NCI-H146 treated with DMSO at 0.1 percent for 48 hours (cell line): ENCODE data around the gene PLA2G12A.

Experiments used
- DNase-seq: peaks from one replicate; lab custom pipeline; 2025; ENCODE audit not compliant: unreplicated experiment; lab: John Stamatoyannopoulos, UW

PLA2G12A gene

DNA sequence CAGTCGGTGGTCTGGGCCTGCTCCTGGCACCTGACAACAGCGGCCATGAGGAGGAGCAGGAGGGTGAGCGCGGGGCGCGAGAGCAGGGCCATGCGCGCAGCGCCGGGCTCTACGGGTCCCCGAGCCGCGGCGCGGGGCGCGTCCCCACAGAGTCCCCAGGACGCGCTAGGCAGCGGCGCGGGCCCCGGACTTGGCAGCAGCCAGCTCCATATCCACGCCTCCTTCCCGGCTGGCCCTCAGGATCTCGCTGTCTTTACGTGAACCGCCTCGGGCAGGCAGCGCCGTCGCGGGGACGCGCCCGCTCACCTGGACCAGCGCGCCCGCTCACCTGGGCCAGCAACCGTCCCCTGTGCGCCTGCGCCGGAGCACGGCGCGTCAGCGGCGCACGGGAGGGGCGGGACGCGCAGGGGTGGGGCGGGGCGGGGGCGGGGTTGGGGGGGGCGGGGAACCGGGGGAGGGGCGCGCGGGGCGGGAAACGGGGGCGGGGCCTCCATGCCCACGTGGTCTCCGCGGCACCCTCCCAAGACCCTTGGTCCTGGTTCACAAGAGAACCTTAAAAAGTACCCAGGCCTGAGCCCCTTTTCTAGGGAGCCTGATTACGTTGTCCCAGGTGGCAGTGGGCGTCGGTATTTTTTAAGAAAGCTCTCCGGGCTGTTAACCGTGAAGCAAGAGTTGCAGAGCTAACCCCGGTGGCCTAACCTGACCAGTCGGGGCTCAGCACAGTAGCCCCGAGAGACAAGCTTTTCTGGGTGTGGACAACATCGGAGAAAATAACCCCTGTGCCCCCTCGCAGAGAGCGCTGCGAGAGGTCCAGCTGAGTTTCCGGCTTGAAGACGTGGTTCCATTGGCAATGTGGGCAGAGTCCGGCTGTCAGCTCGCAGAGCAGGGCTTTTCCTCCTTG, at the start of gene PLA2G12A:
Gene PLA2G12A (minus strand): TSS at position 353 of the 901 bp plus-strand sequence. CDS start 261 bp downstream, at position 92.
- peak; percentile 49 for DNase-seq

DNA sequence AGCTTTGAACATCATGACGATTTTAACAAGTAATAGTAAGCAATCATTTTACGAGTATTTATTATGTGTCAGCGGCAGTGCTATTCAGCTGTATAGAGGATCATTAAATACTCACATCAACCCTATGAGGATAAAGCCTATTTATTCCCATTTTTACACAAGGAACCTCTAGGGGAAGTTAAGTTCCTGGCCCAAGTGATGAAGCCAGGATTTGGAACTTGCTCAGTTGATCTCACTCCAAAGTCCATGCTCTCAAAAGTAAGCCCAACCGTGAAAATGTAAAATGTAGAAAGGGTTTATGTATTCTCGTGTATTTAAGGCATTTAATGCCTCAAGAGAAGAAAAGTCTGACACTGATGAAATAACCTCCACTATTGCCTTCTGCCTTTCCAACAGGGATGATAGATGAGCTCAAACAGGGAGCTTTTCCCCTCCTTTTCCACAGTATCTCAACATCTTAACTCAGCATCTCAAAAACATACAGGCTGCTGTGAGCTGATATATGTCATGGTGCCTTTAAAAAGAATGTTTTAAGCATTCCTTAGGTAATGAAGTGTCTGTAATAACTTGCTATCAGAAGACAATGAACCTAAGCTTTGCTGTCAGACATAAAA, 35.0 kb upstream of the PLA2G12A start:
- no peak for DNase-seq

DNA sequence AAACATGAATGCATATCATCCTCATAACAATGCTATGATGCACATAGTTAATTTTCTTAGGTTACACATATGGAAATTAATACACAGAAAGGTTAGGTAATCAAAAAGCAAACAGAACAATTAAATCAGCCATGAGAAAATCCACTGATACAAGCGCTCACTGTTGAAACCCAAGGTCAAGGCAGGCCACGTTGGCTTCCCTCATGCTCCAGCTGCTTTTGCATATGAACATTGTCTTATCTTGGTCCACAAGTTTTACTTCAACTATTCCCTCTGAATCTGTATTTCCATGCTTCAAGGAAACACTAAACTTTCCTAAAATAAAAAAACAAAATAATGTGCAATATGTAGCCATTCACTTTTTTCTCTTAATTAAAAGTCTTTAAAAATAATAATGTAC, 34.5 kb upstream of the PLA2G12A start:
- DNase-seq, result no peak

DNA sequence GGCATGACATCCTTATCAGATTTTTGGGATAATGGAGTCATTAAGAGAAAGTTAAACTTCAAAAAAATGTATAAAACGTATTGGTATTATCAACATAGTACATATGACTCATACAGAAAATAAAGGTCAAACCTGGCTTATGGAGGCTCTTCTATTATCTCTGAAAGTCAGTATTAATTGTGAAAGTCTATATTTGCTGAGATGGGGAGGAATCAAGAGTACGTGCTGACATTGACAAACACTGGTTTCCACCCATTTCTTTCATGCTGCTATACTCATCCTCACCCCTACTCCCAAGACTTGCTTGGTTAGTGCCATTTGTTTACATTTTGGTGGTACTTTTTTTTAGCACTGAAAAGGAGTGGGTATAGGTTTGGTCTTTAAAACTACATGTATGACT, 30.8 kb upstream of the PLA2G12A start:
- no peak for DNase-seq

DNA sequence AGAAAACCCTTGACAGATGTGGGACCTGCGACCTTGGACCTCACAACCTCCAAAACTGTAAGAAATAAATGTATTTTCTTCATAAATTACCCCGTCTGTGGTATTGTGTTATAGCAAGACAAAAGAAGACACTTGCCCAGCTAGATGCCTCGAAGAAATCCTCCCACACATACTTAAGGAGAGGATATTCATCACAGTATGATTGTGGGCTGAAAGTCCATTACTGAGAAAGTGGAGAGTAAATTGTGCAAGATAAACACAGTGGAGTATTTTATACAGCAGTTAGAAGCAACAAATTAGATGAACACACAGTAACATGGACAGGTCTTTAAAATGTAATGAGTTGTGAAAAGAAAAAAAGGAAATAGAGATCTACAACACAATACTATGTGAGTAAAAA, 25.8 kb upstream of the PLA2G12A start:
- DNase-seq, result no peak

DNA sequence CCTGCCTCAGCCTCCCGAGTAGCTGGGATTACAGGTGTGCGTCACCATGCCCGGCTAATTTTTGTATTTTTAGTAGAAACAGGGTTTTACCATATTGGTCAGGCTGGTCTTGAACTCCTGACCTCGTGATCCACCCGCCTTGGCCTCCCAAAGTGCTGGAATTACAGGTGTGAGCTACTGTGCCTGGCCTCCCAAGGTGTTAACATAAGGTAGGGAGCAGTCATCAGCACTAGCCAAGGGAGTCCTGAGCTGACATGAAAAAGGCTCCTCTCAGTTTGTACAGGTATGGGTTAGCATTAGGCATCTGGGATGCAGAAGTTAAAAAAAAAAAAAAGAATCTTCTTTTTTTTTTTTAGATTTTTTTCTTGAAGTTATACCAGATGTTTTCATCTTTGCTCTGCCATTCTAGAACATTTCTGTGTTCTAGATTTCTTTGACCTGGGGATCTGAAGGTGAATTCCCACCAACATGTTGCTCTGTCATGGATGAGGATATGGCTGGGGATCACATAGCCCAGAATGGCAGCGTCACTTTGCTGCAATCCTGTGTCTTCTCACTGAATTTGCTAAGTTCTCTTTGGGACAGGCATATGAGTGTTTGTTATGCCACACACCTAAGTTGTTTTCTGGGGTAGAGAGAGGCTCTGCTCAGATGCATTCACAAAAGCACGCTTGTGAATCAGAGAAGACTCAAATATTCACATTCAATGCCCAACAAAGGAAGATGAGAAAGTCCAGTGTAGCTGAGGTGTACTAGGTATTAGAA, 24.4 kb upstream of the PLA2G12A start:
- DNase-seq, result no peak

DNA sequence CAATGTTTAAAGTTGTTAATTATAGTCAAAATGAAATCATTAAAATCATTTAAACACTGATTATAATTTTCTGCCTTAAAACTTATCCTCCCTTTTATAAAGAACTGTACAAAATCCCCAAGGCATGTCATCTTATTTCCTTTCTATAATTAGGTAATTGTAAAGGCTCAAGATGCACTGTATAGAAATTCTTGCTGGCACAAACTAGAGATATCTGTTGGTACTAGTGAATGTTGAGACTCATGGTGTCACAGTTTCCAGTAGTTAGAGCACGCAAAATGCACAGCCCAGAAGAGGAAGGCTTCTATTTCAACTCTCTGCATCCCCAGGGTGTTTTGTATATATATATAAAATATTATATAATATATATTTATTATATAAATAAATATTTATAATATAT, 22.7 kb upstream of the PLA2G12A start:
- DNase-seq, result no peak

DNA sequence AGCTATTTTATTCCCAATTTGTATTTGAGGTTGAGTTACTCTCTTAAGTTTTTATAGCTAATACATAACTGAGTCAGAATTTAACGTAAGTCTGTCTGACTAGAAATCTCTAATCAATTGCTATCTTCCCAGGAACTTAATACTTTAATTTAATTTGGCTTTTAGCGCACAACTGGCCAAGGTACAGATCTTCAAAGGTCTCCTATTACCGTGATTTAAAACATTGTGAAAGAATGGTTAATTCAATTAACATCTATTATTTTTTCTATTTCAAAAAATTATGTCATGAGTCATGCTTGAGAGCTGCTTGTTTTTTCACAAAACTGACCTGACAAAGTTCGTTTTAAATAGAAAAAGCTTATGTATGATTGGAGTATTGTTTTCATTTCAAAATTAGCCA, 22.0 kb upstream of the PLA2G12A start:
- DNase-seq, result no peak

DNA sequence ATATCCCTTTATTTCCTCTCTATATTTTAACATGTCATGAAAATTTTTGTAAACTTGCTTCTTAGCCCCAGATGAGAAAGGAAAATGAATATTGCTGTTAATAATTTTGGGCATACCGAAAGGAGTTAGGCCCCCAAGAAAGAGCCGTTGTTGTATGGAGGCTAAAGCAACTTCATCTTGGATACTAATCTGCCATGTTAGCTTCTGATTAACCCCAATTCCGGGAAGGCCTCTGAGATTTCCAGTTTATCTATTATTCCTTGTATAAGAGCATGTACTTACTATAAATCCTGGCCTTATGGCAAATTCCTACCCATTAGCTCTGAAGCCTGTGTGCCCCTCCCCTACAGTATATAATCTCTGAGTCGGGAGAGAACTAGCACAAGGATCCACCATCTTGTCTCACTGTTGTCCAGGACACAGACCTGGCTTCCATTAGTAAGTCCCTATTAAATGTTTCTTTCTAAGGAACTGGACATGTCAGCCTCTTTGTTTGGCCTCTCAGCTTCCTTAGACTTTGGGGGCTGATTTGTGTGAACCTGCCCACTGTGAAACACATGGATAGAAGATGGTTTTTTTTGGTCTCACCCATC, 20.9 kb upstream of the PLA2G12A start:
- no peak for DNase-seq

DNA sequence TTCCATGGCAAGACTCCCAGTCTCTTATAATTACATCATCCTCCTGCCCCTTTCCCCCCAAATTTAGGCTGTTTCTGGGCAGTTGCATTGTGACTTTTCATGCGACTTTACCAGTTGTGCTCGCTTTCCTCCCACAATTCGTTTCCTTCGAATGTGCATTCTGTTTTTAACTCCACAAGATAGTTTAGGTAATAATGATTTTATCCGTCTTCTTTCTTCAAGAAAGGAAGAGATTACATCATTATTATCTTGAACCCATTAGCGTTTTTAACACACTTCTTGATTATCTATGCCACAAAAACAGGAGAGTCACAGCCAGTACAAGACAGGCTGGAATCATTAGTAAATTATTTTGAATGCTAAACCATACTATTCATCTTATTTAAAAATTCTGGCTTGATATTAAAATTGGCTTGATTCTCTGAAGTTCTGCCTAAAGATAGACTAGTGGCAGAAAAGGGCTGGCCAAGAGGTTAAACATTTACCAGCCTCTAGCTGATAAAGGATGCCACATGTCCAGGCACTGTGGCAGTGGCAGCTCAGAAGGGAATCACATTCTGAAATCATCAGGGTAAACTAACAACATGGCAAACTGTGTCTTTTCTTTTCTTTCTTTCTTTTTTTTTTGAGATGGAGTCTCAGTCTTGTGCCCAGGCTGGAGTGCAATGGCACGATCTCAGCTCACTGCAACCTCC, 19.7 kb upstream of the PLA2G12A start:
- DNase-seq, result no peak

DNA sequence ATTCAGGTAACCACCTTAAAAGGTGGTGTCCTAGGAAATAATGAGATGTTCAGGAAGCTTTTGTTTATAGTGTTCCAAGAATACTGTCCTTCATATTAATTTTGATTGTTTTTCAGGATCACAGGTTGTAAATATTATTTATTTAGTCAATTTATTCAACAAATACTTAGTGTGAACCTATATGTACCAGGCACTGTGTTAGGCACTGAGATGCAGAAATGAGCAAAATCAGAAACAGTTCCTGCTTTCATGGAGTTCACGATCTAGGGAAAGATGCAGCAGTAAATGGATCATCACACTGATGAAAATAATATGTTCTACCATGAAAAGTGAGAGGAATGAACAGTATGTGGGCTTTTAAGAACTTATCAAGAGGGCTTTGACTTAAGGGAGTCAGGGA, 18.2 kb upstream of the PLA2G12A start:
- DNase-seq, result no peak

DNA sequence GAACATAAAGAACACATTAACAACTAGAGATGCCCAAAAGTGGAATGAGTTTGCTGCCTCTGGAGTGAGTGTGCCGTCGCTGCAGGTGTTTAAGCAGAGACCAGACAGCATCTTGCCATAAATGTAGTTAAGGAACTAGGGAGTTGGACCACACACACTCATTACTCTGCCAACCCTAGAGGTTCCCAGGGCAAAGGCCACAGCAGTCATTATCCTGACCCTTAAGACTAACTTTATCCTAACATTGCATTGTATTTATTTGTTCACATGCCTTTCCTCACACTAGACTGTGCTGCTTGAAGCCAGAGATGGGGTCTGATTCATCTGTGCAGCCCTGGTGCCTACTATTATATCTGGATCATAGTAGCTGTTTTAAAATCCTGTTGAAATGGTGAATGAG, 16.9 kb upstream of the PLA2G12A start:
- no peak for DNase-seq

DNA sequence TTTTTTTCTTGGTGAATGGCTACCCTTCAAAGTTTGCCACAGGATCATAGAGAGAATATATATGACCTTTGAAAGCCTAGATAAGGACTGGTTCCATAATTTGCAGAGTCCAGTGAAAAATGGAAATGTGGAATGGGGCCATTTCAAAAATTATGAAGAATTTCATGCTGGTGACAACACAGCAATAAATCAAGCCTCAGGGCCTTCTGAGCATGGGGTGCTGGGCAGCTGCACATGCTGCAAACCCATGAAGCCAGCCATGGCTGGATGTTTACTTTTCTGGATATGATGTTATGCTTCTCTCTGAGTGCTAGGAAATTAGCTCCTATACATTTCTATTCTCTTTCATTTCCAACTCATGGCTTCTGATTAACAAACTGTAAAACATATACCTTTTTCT, 16.0 kb upstream of the PLA2G12A start:
- DNase-seq, result no peak

DNA sequence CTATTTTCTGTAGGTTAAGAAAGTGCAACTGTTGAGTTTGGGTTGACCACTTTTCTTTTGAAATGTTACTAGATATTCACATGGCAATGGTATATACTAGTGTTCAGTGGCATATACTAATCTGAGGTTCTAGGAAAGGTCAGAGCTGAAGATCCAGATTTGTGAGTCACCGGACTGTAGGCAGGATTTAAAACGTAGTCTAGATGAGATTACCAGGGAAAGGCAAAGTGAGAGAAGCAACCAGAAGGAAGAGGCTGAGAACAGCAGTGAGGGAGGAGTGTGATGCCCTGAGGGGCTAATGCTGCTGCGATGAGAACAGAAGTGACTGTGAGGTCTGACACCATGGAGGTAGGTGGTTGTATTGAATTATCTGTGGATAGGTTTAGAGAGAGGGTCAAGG, 9.7 kb upstream of the PLA2G12A start:
- DNase-seq, result no peak

DNA sequence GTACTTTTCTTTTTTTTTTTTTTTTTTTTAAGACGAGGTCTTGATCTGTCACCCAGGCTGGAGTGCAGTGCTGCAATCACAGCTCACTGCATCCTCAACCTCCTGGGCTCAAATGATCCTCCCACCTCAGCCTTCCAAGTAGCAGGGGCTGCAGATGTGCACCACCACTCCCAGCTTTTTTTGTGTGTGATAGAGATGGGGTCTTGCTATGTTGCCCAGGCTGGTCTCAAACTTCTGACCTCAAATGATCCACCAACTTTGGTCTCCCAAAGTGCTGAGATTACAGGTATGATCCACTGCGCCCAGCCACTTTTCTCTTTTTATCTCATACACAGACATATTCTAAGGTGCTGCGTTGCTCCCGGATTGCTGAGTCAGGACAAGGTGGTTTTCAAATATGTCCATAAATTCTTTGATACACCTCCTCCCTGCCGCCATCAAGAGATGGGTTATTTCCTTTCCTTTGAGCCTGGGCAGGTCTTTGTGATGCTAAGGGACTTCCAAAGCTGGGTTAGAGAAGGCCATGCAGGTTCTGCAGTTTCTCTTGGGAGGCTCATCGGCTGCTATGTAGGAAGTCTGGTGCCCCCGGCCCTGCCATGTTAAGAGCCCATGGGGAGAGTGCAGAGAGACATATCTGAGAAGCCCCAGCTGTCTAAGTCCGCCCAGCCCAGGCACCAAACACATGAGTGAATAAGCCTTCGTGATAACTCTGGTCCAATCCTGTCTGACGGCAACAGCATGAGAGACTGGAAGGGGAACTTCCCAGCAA, 8.4 kb upstream of the PLA2G12A start:
- no peak for DNase-seq

DNA sequence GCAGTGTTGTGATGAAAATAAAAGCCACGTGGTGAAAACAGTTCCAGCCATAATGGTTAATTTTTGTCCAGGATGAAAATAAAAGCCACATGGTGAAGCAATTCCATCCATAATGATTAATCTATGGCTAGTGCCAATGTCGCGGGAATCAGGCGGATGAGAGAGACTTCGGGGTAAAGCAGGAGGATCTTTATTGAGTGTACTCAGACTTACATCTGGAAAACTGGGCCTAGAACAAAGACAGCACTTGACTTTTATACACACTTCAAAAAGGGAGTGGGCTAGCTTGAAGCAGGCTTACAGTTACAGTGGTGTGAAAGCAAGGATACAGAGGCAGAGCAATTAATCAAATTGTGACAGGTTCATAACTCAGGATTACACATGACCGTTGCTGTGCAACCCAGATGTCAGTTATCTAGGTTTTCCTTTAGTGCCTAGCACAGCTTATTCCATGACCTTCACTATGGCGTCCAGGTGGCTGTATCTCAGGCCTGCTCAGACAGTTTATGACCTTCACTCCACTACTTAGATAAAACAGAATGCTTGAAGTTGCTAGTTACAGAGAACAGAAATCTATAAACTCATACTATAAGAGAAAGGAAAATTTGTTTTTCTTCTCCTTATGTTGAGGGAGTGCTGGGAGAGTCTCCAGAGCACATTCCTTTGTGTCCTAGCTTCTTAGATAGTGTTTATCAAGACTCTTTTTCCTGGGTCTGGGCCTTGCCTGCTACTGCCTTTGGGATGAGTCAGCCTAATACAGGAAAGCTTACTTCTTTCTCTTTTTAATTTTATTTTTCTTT, 5.9 kb upstream of the PLA2G12A start:
- no peak for DNase-seq

DNA sequence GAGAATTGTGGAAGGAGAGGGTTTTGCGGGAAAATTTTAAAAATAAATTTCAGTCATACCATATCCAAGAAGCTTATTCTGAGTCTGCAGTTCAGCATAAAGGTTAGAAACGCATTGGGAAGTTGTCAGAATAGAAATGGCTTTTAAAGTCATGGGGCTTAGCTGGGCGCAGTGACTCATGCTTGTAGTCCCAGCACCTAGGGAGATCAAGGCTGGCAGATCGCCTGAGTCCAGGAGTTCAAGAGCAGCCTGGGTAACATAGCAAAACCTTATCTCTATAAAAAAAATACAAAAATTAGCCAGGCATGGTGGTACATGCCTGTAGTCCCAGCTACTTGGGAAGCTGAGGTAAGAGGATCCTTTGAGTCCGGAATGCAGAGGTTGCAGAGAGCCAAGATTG, 3.9 kb upstream of the PLA2G12A start:
- DNase-seq, result no peak

DNA sequence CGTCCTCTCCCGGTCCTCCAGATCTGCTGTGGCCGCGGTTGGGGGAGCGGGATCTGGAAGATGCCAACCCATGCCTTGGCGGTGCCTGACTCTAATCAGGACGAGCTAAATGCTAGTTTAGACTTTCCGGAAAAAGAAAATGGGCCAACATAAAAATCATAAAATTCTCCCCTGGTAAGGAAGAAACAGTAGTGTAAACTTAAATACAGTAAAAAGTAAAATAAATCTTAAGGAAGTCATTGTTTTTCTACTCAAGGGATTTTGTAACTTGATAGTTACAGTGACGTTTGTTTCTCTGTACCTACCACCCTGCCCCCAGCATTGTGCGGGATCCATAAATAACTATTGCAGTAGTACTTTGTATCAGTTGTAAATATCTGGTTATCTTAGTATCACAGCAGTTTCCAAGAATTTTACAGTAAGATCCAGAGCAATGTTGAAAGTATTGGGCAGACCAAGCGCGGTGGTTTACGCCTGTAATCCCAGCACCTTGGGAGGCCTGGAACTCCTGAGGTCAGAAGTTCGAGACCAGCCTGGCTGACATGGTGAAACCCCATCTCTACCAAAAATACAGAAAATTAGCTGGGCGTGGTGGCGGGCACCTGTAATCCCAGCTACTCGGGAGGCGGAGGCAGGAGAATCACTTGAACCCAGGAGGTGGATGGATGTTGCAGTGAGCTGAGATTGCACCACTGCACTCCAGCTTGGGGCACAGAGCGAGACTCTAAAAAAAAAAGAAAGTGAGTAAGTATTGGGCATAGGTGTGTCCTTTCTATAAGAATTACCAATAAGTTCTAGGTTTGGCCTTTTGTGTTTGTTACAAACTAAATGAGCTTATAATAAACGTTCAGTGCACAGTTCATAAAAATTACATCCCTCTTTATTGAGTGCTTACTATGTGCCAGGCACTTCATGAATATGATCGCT, 1.0 kb upstream of the PLA2G12A start:
- no peak for DNase-seq
